HG02678 (cell line): ENCODE results near the gene GLP2R.
"Not testable (repeated sequence)": the region's sequence is repeated elsewhere in the genome, so short reads cannot be mapped to it uniquely, and the experiment has no call there.

Experiments used
- ATAC-seq: cut with Tn5 transposase; IDR thresholded peaks from one replicate; pipeline ENCODE4 v1.9.1; 2021; ENCODE audit warnings: mild to moderate bottlenecking, moderate library complexity; ENCODE audit not compliant: unreplicated experiment

Gene GLP2R

GRCh38 chr17:9825641-9826150 lies at the start of gene GLP2R:
GLP2R (plus strand) TSS chr17:9825924; CDS start chr17:9826064, 140 bp downstream.
- no peak for ATAC-seq

- no peak for ATAC-seq
Measured at GRCh38 chr17:9776911-9777310, 48.8 kb upstream of the GLP2R start.

GRCh38 chr17:9780552-9780951 lies 45.2 kb upstream of the GLP2R start:
- ATAC-seq = no peak

DNA sequence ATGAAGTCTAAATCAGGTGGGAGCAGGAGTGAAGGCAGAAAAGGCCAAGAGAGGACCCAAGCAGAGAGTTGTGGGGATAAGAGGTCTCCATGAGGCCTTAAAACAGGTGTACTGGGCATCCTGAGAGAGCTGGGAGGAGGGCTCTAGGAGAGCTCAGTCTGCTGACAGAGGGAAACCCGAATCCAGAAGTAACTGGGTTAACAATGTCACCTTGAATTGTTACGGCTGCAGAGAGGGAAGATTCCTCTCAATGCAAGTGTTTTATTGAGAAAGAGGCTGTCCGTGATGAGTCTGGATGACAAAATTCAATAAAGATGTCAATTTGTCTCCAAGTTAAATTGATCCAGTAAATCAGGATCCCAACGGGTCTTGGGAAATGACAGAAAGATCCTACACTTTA lies 42.7 kb upstream of the GLP2R start:
- ATAC-seq = no peak

GRCh38 chr17:9783465-9783864 lies 42.3 kb upstream of the GLP2R start:
- ATAC-seq = not testable (repeated sequence)

GRCh38 chr17:9784544-9784943 lies 41.2 kb upstream of the GLP2R start:
- ATAC-seq = no peak

- no peak for ATAC-seq
Measured at GRCh38 chr17:9788601-9789000, 37.1 kb upstream of the GLP2R start.

- ATAC-seq = no peak
Measured at GRCh38 chr17:9790316-9790715, 35.4 kb upstream of the GLP2R start.

DNA sequence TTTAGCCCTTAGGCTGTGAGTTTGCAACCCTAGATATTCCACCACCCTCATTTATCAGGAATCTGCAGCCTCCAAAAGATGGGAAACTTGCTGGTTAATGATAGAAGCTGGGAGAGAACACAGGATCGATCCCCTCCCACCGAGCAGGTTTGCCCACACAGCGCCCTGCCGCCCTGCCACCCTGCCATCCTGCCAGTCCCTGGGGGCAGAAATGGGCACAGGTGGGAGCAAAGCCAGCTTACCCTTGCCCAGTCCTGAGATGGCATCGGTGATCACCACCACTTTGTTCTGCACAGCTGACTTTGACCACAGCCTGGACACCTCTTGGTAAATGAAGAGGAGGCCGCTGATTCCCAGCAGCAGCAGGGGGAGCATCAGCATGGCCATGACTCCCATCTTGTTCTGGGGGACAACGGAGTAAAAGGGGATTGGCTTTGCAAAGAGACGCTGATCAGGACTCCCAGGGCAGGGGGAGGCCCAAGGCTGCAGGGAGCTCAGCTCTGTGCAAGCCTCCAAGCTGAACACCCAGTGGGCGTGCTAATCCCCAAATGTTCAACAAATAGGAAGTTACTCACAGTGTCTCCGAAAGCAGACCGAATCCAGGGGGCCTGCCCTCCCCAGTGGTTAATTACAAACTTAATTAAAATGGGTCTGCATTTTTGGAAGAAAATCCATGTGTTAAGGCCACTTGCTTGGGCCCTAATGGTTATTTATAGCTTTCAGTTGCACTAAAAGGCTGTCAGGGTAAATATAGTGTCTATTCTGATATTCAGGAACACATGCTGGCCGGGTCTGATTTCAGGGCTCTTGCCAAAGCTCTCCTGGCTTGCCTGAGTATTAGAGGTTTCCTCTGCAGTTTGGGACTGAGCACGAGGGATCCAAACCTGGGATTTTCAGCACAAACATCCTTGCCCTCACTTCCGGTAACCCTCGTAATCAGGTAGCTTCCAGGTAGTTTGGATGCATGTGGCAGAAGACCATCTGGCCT lies 34.5 kb upstream of the GLP2R start, which contains the start of gene DHRS7C:
Gene DHRS7C (minus strand): TSS at position 704 of the 988 bp plus-strand sequence. CDS start 308 bp downstream, at position 396.
- ATAC-seq = no peak

DNA sequence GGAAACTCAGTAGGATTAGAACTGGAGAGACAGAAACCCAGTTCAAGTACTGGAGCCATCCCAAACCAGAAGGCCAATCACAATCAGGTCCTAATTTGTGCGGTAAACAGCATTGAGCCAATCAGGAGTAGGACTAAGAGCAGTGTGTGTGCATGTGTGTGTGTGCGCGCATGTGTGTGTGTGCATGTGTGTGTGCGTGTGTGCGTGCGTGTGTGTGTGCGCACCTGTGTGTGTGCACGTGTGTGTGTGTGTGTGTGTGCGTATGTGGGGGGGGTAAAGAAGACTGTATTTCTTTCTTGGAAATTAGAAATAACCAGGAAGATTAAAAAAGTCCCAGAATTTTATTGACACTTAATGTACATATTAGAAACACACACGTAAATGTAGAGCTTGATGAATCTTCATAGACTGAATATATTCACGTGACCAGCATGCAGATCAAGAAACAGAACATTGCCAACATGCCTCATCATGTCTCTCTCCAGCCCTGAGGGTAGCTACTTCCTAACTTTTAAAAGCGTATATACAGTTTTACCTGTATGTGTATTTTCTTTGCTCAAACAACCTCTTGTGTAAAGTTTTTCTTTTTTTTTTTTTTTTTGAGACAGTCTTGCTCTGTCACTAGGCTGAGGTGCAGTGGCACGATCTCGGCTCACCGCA lies 33.4 kb upstream of the GLP2R start:
- no peak for ATAC-seq

- no peak for ATAC-seq
Measured at GRCh38 chr17:9798008-9798407, 27.7 kb upstream of the GLP2R start.

DNA sequence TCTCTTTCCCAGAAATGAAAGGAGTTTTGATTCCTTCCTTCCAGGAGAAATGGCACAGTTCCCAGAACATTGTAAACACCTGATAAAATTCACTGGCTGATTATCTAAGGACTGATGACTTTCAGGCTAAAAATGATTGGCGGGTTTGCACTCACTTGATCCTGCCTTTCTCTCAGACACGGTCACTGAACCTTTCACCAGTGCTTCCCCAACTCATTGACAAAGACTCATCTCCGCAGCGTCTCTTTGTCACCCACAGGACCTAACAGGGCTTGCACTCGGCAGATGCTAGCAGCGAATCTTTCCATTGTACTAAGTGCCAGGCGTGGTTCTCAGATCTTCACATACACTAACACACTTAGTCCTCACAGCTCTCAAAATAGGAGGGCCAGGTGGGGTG lies 27.0 kb upstream of the GLP2R start:
- no peak for ATAC-seq

DNA sequence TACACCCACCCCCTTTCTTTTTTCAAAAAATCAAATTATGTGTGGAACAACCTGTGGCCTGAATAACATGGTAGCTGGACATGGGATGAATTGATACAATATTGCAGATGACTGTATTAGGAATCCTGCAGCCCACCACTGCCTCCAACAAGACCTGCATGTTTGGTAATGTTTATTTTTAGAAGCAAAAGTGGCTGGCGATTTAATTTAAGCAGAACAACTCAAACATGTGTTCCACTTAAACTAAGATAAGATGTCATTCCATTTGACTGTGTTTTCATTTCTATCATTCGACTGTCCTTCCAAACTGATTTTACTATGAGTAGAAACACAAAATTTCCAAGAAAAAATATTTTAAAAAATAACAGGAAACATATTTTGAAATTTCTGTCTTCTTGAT lies 24.2 kb upstream of the GLP2R start:
- no peak for ATAC-seq

DNA sequence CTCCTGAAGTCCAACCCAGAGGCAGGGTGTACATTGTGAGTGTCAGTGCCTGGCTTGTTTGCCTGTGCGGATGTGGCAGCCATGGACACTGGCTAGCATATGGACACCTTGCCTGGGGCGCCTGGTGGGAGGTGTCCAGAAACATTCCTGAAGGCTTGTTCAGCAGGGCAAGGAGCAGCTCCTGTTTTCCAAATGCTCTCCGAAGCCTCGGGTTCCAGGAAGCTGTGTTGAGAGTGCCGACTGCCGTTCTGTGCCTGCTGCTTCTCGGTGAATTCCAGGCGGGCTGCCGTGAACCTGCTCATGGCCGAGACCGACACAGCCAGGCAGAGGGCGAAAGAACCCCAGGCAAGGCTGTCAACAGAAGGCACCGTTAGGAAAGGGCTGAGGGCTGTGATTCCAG lies 23.4 kb upstream of the GLP2R start:
- no peak for ATAC-seq

GRCh38 chr17:9802697-9803096 lies 23.0 kb upstream of the GLP2R start:
- ATAC-seq = no peak

GRCh38 chr17:9805769-9806168 lies 20.0 kb upstream of the GLP2R start:
- ATAC-seq = no peak

GRCh38 chr17:9806699-9807098 lies 19.0 kb upstream of the GLP2R start:
- ATAC-seq = no peak

- ATAC-seq = no peak
Measured at GRCh38 chr17:9809409-9809808, 16.3 kb upstream of the GLP2R start.

- ATAC-seq = no peak
Measured at GRCh38 chr17:9810100-9810949, 15.4 kb upstream of the GLP2R start.

DNA sequence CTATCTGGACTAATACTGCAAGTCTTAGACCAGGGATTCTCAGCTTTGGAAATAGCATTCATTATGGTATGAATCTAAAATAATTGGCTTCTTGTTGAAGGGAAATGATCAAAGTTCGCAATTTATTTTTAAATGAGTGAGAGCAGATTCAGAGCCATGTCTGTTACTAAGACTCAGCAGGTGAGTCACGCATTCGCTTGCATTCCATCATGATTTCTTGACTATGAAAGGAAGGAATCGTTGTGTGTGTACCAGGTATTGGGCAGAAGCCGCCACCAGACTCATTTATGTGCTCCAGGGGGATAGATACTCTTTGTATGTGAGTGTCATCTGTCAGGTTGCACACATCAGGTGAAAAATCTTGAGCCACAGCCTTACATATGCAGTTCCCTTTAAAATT lies 14.6 kb upstream of the GLP2R start:
- ATAC-seq = no peak

DNA sequence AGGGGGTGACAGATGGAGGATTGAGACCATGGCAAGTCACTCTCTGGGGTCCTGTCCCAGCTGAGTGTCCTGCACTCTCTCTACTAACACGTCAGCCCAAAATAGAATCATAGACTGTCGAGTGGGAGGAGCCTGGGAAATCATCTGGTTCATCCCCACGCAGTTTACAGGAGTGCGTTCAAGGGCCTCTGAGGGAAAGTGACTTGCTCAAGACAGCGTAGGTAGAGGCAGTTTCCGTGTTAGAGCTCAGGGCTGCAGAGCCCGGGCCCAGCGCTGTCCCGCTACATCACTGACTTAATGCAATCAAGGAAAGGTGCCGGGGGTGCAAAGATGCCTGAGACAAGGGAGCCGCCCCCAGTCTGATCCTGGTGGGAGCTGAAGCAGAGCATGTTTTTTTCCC lies 14.2 kb upstream of the GLP2R start:
- no peak for ATAC-seq
